ENCODE measurements around the gene POLR1B.
A peak's percentile ranks its signal among the peaks of the same experiment; 100 is the strongest.

Gene POLR1B

GRCh38 chr2:112580084-112580483 is 37.8 kb downstream of the POLR1B start:
- ATAC-seq: no peak
- no peaks in the 10 kb centered on the region for H3K9me3 Mint-ChIP-seq
- no peaks in the 10 kb centered on the region for H3K27me3 Mint-ChIP-seq
- H3K4me3 Mint-ChIP-seq: no peak overlapping the region
- H3K36me3 Mint-ChIP-seq: peaks cover 22% of the 10 kb centered on the region
- peaks cover 12% of the 10 kb centered on the region for H3K4me1 Mint-ChIP-seq
- H3K27ac Mint-ChIP-seq: no peak overlapping the region

- Mint-ChIP-seq H3K36me3 (peaks cover 13% of the 10 kb centered on the region), H3K27ac (no peak overlapping the region), H3K4me3 (no peak overlapping the region), H3K4me1 (peaks cover 31% of the 10 kb centered on the region), H3K27me3 (no peaks in the 10 kb centered on the region), H3K9me3 (no peaks in the 10 kb centered on the region)
- ATAC-seq: no peak
Measured at GRCh38 chr2:112582314-112582746, 40.1 kb downstream of the POLR1B start.

- peak; percentile 1 for ATAC-seq
- H3K27ac Mint-ChIP-seq: peak overlapping the region; percentile 97
- no peaks in the 10 kb centered on the region for H3K9me3 Mint-ChIP-seq
- H3K36me3 Mint-ChIP-seq: peaks cover 26% of the 10 kb centered on the region
- H3K4me3 Mint-ChIP-seq: peak overlapping the region; percentile 94
- H3K4me1 Mint-ChIP-seq: peaks cover 31% of the 10 kb centered on the region
- H3K27me3 Mint-ChIP-seq: no peaks in the 10 kb centered on the region
Measured at GRCh38 chr2:112583497-112584133, 41.4 kb downstream of the POLR1B start.

GRCh38 chr2:112584134-112584890 is 42.0 kb downstream of the POLR1B start, which contains the start of gene CHCHD5:
TSS of gene CHCHD5 (plus strand) at chr2:112584609. CDS start at chr2:112584648, 39 bp downstream.
- peaks cover 31% of the 10 kb centered on the region for H3K4me1 Mint-ChIP-seq
- H3K27me3 Mint-ChIP-seq: no peaks in the 10 kb centered on the region
- H3K36me3 Mint-ChIP-seq: peaks cover 29% of the 10 kb centered on the region
- no peaks in the 10 kb centered on the region for H3K9me3 Mint-ChIP-seq
- H3K27ac Mint-ChIP-seq: peak within 1 kb of the TSS; percentile 97
- peak within 1 kb of the TSS; percentile 94 for H3K4me3 Mint-ChIP-seq
- ATAC-seq: peak; percentile 95

- ATAC-seq: no peak
- H3K27me3 Mint-ChIP-seq: no peaks in the 10 kb centered on the region
- H3K9me3 Mint-ChIP-seq: no peaks in the 10 kb centered on the region
- peaks cover 31% of the 10 kb centered on the region for H3K4me1 Mint-ChIP-seq
- peak overlapping the region; percentile 94 for H3K4me3 Mint-ChIP-seq
- H3K27ac Mint-ChIP-seq: peak overlapping the region; percentile 97
- H3K36me3 Mint-ChIP-seq: peaks cover 29% of the 10 kb centered on the region
Measured at GRCh38 chr2:112584891-112585250, 42.6 kb downstream of the POLR1B start.

GRCh38 chr2:112585400-112585799 is 43.1 kb downstream of the POLR1B start:
- Mint-ChIP-seq H3K36me3 (peaks cover 33% of the 10 kb centered on the region), H3K27ac (peak overlapping the region; percentile 97), H3K9me3 (no peaks in the 10 kb centered on the region), H3K27me3 (no peaks in the 10 kb centered on the region), H3K4me3 (peak overlapping the region; percentile 94), H3K4me1 (peaks cover 31% of the 10 kb centered on the region)
- ATAC-seq: no peak

- no peak for ATAC-seq
- Mint-ChIP-seq H3K36me3 (peaks cover 35% of the 10 kb centered on the region), H3K4me3 (no peak overlapping the region)
Measured at GRCh38 chr2:112585873-112586464, 43.7 kb downstream of the POLR1B start.

GRCh38 chr2:112588611-112589045 is 46.4 kb downstream of the POLR1B start:
- H3K4me3 Mint-ChIP-seq: no peak overlapping the region
- peaks cover 52% of the 10 kb centered on the region for H3K36me3 Mint-ChIP-seq
- H3K27ac Mint-ChIP-seq: no peak overlapping the region
- ATAC-seq: no peak
- H3K9me3 Mint-ChIP-seq: no peaks in the 10 kb centered on the region
- H3K4me1 Mint-ChIP-seq: peaks cover 27% of the 10 kb centered on the region
- no peaks in the 10 kb centered on the region for H3K27me3 Mint-ChIP-seq

More at GRCh38 chr2:112585873-112586464, 43.7 kb downstream of the POLR1B start:
- Mint-ChIP-seq H3K27ac (peak overlapping the region; percentile 97), H3K4me1 (peaks cover 31% of the 10 kb centered on the region), H3K27me3 (no peaks in the 10 kb centered on the region), H3K9me3 (no peaks in the 10 kb centered on the region)

GRCh38 chr2:112591413-112591812 is 49.1 kb downstream of the POLR1B start:
- Mint-ChIP-seq H3K36me3 (peaks cover 56% of the 10 kb centered on the region), H3K9me3 (no peaks in the 10 kb centered on the region), H3K27ac (no peak overlapping the region), H3K4me1 (peaks cover 9% of the 10 kb centered on the region), H3K27me3 (no peaks in the 10 kb centered on the region), H3K4me3 (no peak overlapping the region)
- no peak for ATAC-seq

- H3K9me3 Mint-ChIP-seq: no peaks in the 10 kb centered on the region
- no peak overlapping the region for H3K27ac Mint-ChIP-seq
- peaks cover 32% of the 10 kb centered on the region for H3K36me3 Mint-ChIP-seq
- H3K4me3 Mint-ChIP-seq: no peak overlapping the region
- no peaks in the 10 kb centered on the region for H3K27me3 Mint-ChIP-seq
- ATAC-seq: no peak
- H3K4me1 Mint-ChIP-seq: no peaks in the 10 kb centered on the region
Measured at GRCh38 chr2:112593736-112594135, 51.5 kb downstream of the POLR1B start.

GRCh38 chr2:112597537-112598322 is 55.5 kb downstream of the POLR1B start:
- H3K4me1 Mint-ChIP-seq: peaks cover 8% of the 10 kb centered on the region

GRCh38 chr2:112600634-112601033 is 58.4 kb downstream of the POLR1B start:
- Mint-ChIP-seq H3K27me3 (no peaks in the 10 kb centered on the region), H3K4me1 (peaks cover 8% of the 10 kb centered on the region), H3K27ac (no peak overlapping the region), H3K36me3 (no peaks in the 10 kb centered on the region), H3K9me3 (no peaks in the 10 kb centered on the region), H3K4me3 (no peak overlapping the region)
- ATAC-seq: no peak

More at GRCh38 chr2:112597537-112598322, 55.5 kb downstream of the POLR1B start:
- Mint-ChIP-seq H3K27ac (no peak overlapping the region), H3K9me3 (no peaks in the 10 kb centered on the region), H3K36me3 (peaks cover 17% of the 10 kb centered on the region), H3K4me3 (no peak overlapping the region), H3K27me3 (no peaks in the 10 kb centered on the region)
- no peak for ATAC-seq

- no peaks in the 10 kb centered on the region for H3K9me3 Mint-ChIP-seq
- H3K27ac Mint-ChIP-seq: no peak overlapping the region
- H3K4me1 Mint-ChIP-seq: peaks cover 8% of the 10 kb centered on the region
- no peaks in the 10 kb centered on the region for H3K36me3 Mint-ChIP-seq
- ATAC-seq: no peak
- H3K4me3 Mint-ChIP-seq: no peak overlapping the region
- H3K27me3 Mint-ChIP-seq: no peaks in the 10 kb centered on the region
Measured at GRCh38 chr2:112601754-112602153, 59.5 kb downstream of the POLR1B start.

- Mint-ChIP-seq H3K27me3 (no peaks in the 10 kb centered on the region), H3K4me1 (peaks cover 8% of the 10 kb centered on the region), H3K4me3 (no peak overlapping the region), H3K27ac (no peak overlapping the region), H3K9me3 (no peaks in the 10 kb centered on the region), H3K36me3 (no peaks in the 10 kb centered on the region)
- no peak for ATAC-seq
Measured at GRCh38 chr2:112602917-112603316, 60.7 kb downstream of the POLR1B start.

GRCh38 chr2:112603731-112604130 is 61.5 kb downstream of the POLR1B start:
- no peak overlapping the region for H3K4me3 Mint-ChIP-seq
- no peaks in the 10 kb centered on the region for H3K9me3 Mint-ChIP-seq
- no peak for ATAC-seq
- no peak overlapping the region for H3K27ac Mint-ChIP-seq
- H3K27me3 Mint-ChIP-seq: no peaks in the 10 kb centered on the region
- peaks cover 8% of the 10 kb centered on the region for H3K4me1 Mint-ChIP-seq
- H3K36me3 Mint-ChIP-seq: no peaks in the 10 kb centered on the region

Data from stimulated activated memory B cell treated with anti-CD40 and anti-IgM and Interleukin-4, amounts not matched to agents 10 μg/mL and 1 μg/mL and 100 μg/mL, for 72 hours (primary cell).